Gastroesophageal sphincter (tissue), 4 donors: ENCODE results near the gene PRRT3. TPM values are rescaled to one million over a fixed set of nuclear protein-coding genes. Genes with fewer than 3 reads are reported as not detected.
A peak's percentile ranks its signal among the peaks of the same experiment; 100 is the strongest.

Experiments
- ATAC-seq: fragments of 150-250 bp; one replicate; pipeline ENCODE4 v1.9.1; 2016; ENCODE audit warnings: mild to moderate bottlenecking, moderate library complexity
- H3K27ac ChIP-seq, 4 donors: fragments of 200-600 bp; sonication (generic) in 3 of 4; 1 replicate in 3 of 4; 2 replicates in 1 of 4; pipeline ENCODE4 v1.5.1; 2016 to 2019
- H3K27me3 ChIP-seq: fragments of 200-600 bp; sonication (generic); one replicate; pipeline ENCODE4 v1.5.1; 2019
- H3K36me3 ChIP-seq, 2 donors: fragments of 200-600 bp; sonication (generic); one replicate each; pipeline ENCODE4 v1.5.1; 2019; ENCODE audit warnings: control low read depth in 1 of 2
- H3K4me1 ChIP-seq, 3 donors: fragments of 200-600 bp; sonication (generic); 1 replicate in 2 of 3; 2 replicates in 1 of 3; pipeline ENCODE4 v1.5.1; 2016 to 2019; ENCODE audit warnings: control low read depth in 2 of 3
- H3K4me3 ChIP-seq, 2 donors: fragments of 200-600 bp; sonication (generic); one replicate each; pipeline ENCODE4 v1.5.1; 2019; ENCODE audit warnings: mild to moderate bottlenecking in 1 of 2, moderate library complexity in 1 of 2
- H3K9me3 ChIP-seq, 3 donors: fragments of 200-600 bp; sonication (generic); one replicate each; pipeline ENCODE4 v1.5.1; 2017 to 2019; ENCODE audit warnings: control low read depth in 2 of 3
- CTCF ChIP-seq, 4 experiments: fragments of 200-600 bp in 2 of 4; fragments of 450-650 bp in 2 of 4; sonication (generic) in 1 of 4; IDR thresholded peaks; one replicate each; pipeline ENCODE4 v1.5.1; 2017 to 2019; ENCODE audit warnings: antibody characterized with exemption in 4 of 4, mild to moderate bottlenecking in 2 of 4, moderate library complexity in 2 of 4
- EP300 ChIP-seq: sonication (generic); formaldehyde crosslinking; IDR thresholded peaks from one replicate; pipeline ENCODE4 v1.6.1; 2017; ENCODE audit warnings: antibody characterized with exemption, mild to moderate bottlenecking
- POLR2A ChIP-seq, 2 donors: fragments of 450-650 bp; IDR thresholded peaks; one replicate each; pipeline ENCODE4 v1.6.1; 2017; ENCODE audit warnings: antibody characterized with exemption in 2 of 2, mild to moderate bottlenecking in 2 of 2, moderate library complexity in 1 of 2
- POLR2AphosphoS5 ChIP-seq: sonication (generic); formaldehyde crosslinking; IDR thresholded peaks from one replicate; pipeline ENCODE4 v1.6.1; 2017; ENCODE audit warnings: antibody characterized with exemption
- WGBS, 2 donors: methylation state at CpG; one replicate each; pipeline ENCODE4 v1.1.5; 2018; ENCODE audit warnings: low coverage in 1 of 2; 5-methylcytosine and 5-hydroxymethylcytosine counted together
- total RNA-seq, 4 donors: library from RNA; depleted of rRNA; stranded (reverse); fragments of >200 nt; gene quantifications; one replicate each; pipeline ENCODE4 v1.1.0, GENCODE V29; 2016

PRRT3 gene
- total RNA-seq, 4 donors from 2014 or later, result 1.3 to 3.6 (median 2.7) TPM

GRCh38 chr3:9938966-9939365 is 13.2 kb downstream of the PRRT3 start:
- Histone ChIP-seq H3K27ac (no peak overlapping the region), H3K4me1 (peaks cover 0 to 22% (median 18%) of the 10 kb centered on the region in 3 donors), H3K9me3 (no peaks in the 10 kb centered on the region), H3K36me3 (peaks cover 0 to 62% of the 10 kb centered on the region in 2 donors), H3K27me3 (no peaks in the 10 kb centered on the region), H3K4me3 (no peak overlapping the region)
- no peak for ATAC-seq
- TF ChIP-seq POLR2AphosphoS5, result no peak
- no peak for TF ChIP-seq CTCF (IDR thresholded peaks at IDR 0.05)
- TF ChIP-seq EP300, result no peak
- no peak for TF ChIP-seq POLR2A (IDR thresholded peaks at IDR 0.05)
- 92 to 94% methylated on average over 2 of the region's 2 CpGs for WGBS, 2 donors

- Histone ChIP-seq H3K27me3 (no peaks in the 10 kb centered on the region), H3K4me3 (no peak overlapping the region), H3K36me3 (peaks cover 0 to 49% of the 10 kb centered on the region in 2 donors), H3K4me1 (peaks cover 0 to 30% (median 18%) of the 10 kb centered on the region in 3 donors), H3K27ac (no peak overlapping the region), H3K9me3 (no peaks in the 10 kb centered on the region)
- ATAC-seq, result no peak
- TF ChIP-seq POLR2A (IDR thresholded peaks at IDR 0.05), result no peak
- TF ChIP-seq EP300, result no peak
- no peak for TF ChIP-seq POLR2AphosphoS5
- TF ChIP-seq CTCF (IDR thresholded peaks at IDR 0.05), result no peak
- WGBS, 2 donors, result 86% methylated on average over 3 of the region's 13 CpGs; no CpG with 5 or more reads in 1 of the 2 donors
Observed at GRCh38 chr3:9937486-9938238, 14.5 kb downstream of the PRRT3 start.

GRCh38 chr3:9935966-9936510 is 16.2 kb downstream of the PRRT3 start:
- Histone ChIP-seq H3K27me3 (no peaks in the 10 kb centered on the region), H3K27ac (no peak overlapping the region), H3K4me1 (peaks cover 0 to 39% (median 24%) of the 10 kb centered on the region in 3 donors), H3K9me3 (no peaks in the 10 kb centered on the region), H3K4me3 (no peak overlapping the region), H3K36me3 (peaks cover 0 to 35% of the 10 kb centered on the region in 2 donors)
- ATAC-seq, result no peak
- 75 to 89% methylated on average over 4 to 5 of the region's 5 CpGs for WGBS, 2 donors
- no peak for TF ChIP-seq POLR2AphosphoS5
- TF ChIP-seq EP300, result no peak
- TF ChIP-seq CTCF (IDR thresholded peaks at IDR 0.05), result no peak
- TF ChIP-seq POLR2A (IDR thresholded peaks at IDR 0.05), result no peak

GRCh38 chr3:9934993-9935392 is 17.2 kb downstream of the PRRT3 start:
- peak overlapping the region in 1 of 2 donors; percentile 79 for H3K4me3 ChIP-seq
- peaks cover 0 to 41% of the 10 kb centered on the region in 2 donors for H3K36me3 ChIP-seq
- peaks cover 0 to 39% (median 24%) of the 10 kb centered on the region in 3 donors for H3K4me1 ChIP-seq
- H3K27ac ChIP-seq, result peak overlapping the region in 2 of 4 donors; percentile 92 to 97
- no peak for TF ChIP-seq CTCF (IDR thresholded peaks at IDR 0.05)
- no peak for TF ChIP-seq POLR2AphosphoS5
- no peak for TF ChIP-seq POLR2A (IDR thresholded peaks at IDR 0.05)
- TF ChIP-seq EP300, result no peak
- no peaks in the 10 kb centered on the region for H3K27me3 ChIP-seq
- no peak for ATAC-seq
- H3K9me3 ChIP-seq, result no peaks in the 10 kb centered on the region
- WGBS, 2 donors, result 44 to 54% methylated on average over 4 of the region's 4 CpGs

- Histone ChIP-seq H3K27me3 (no peaks in the 10 kb centered on the region), H3K9me3 (no peaks in the 10 kb centered on the region), H3K4me1 (peaks cover 0 to 39% (median 24%) of the 10 kb centered on the region in 3 donors), H3K27ac (peak overlapping the region; percentile 71 to 97 (median 94)), H3K4me3 (peak overlapping the region; percentile 46 to 79), H3K36me3 (peaks cover 0 to 49% of the 10 kb centered on the region in 2 donors)
- WGBS, 2 donors, result 0 to 6% methylated on average over 8 of the region's 11 CpGs
- TF ChIP-seq POLR2AphosphoS5 (no peak), CTCF (IDR thresholded peaks at IDR 0.05) (peak in 3 of 4 experiments; percentile 18 to 43 (median 20))
- no peak for ATAC-seq
Observed at GRCh38 chr3:9934235-9934621, 18.0 kb downstream of the PRRT3 start.
